ENCODE results near the gene ALG14.
"Not testable (repeated sequence)": the region's sequence is repeated elsewhere in the genome, so short reads cannot be mapped to it uniquely, and the experiment has no call there.

The ALG14 gene

GRCh38 chr1:95028954-95029353 is 43.8 kb downstream of the ALG14 start:
- no peak for TF ChIP-seq CTCF (conservative IDR thresholded peaks at IDR 0.05)
- H3K27ac ChIP-seq = no peak overlapping the region

GRCh38 chr1:95027046-95027445 is 45.7 kb downstream of the ALG14 start:
- no peak for TF ChIP-seq CTCF (conservative IDR thresholded peaks at IDR 0.05)
- H3K27ac ChIP-seq = no peak overlapping the region

- no peak overlapping the region for H3K27ac ChIP-seq
- TF ChIP-seq CTCF (conservative IDR thresholded peaks at IDR 0.05) = no peak
Measured at GRCh38 chr1:95023399-95024043, 49.2 kb downstream of the ALG14 start.

GRCh38 chr1:95022644-95022926 is 50.2 kb downstream of the ALG14 start:
- no peak for TF ChIP-seq CTCF (conservative IDR thresholded peaks at IDR 0.05)
- 0 out of 2 replicates have a peak overlapping the region, but pooled peaks have one; percentile 10 for H3K27ac ChIP-seq

- TF ChIP-seq CTCF (conservative IDR thresholded peaks at IDR 0.05) = no peak
- H3K27ac ChIP-seq = 0 out of 2 replicates have a peak overlapping the region, but pooled peaks have one; percentile 10
Measured at GRCh38 chr1:95021805-95022643, 50.7 kb downstream of the ALG14 start.

GRCh38 chr1:95021119-95021518 is 51.6 kb downstream of the ALG14 start:
- no peak for TF ChIP-seq CTCF (conservative IDR thresholded peaks at IDR 0.05)
- no peak overlapping the region for H3K27ac ChIP-seq

- not testable (repeated sequence) for H3K27ac ChIP-seq
Measured at GRCh38 chr1:95019466-95019865, 53.3 kb downstream of the ALG14 start.
